Mesenchymal stem cell (in vitro differentiated cells and primary cell): ENCODE data around the gene MAN2B2.

Experiments
- DNase-seq: peaks from one replicate; pipeline ENCODE4 v3.0.0-alpha.2; 2013
- H2AFZ ChIP-seq: one replicate; pipeline ENCODE4 v1.6.1; 2013; ENCODE audit warnings: low read depth, mild to moderate bottlenecking, control low read depth, inconsistent platforms, low read length, moderate library complexity
- H2AK5ac ChIP-seq: 2 replicates; pipeline ENCODE4 v1.6.1; 2013; ENCODE audit warnings: low read length, moderate library complexity, mild to moderate bottlenecking, inconsistent platforms; ENCODE audit not compliant: severe bottlenecking
- H2BK120ac ChIP-seq: one replicate; pipeline ENCODE4 v1.6.1; 2013; ENCODE audit warnings: low read depth, mild to moderate bottlenecking, inconsistent platforms, low read length, moderate library complexity
- H2BK12ac ChIP-seq, 2 experiments: one replicate each; pipeline ENCODE4 v1.6.1; 2013; ENCODE audit warnings: inconsistent platforms in 2 of 2, low read length in 2 of 2, mild to moderate bottlenecking in 2 of 2, moderate library complexity in 2 of 2, control low read depth in 1 of 2
- H2BK15ac ChIP-seq: one replicate; pipeline ENCODE4 v1.6.1; 2013; ENCODE audit warnings: mild to moderate bottlenecking, low read depth, inconsistent platforms; ENCODE audit not compliant: poor library complexity, severe bottlenecking
- H2BK5ac ChIP-seq: 2 replicates; pipeline ENCODE4 v1.6.1; 2013; ENCODE audit warnings: low read depth, mild to moderate bottlenecking, low read length, control low read depth, inconsistent platforms; ENCODE audit not compliant: poor library complexity, severe bottlenecking
- H3K14ac ChIP-seq, 2 experiments: one replicate each; pipeline ENCODE4 v1.6.1; 2013; ENCODE audit warnings: inconsistent platforms in 2 of 2, low read length in 2 of 2, control low read depth in 1 of 2, mild to moderate bottlenecking in 1 of 2, moderate library complexity in 1 of 2
- H3K18ac ChIP-seq, 2 experiments: one replicate each; pipeline ENCODE4 v1.6.1; 2013; ENCODE audit warnings: inconsistent platforms in 2 of 2, low read length in 2 of 2, control low read depth in 1 of 2, low read depth in 1 of 2, mild to moderate bottlenecking in 1 of 2
- H3K23ac ChIP-seq, 2 experiments: one replicate each; pipeline ENCODE4 v1.6.1; 2013; ENCODE audit warnings: inconsistent platforms in 2 of 2, low read length in 2 of 2, mild to moderate bottlenecking in 2 of 2, moderate library complexity in 2 of 2, control low read depth in 1 of 2
- H3K27ac ChIP-seq: 2 replicates; pipeline ENCODE4 v1.5.1; 2013; ENCODE audit warnings: mild to moderate bottlenecking, moderate library complexity, low read length, control low read depth, inconsistent platforms; ENCODE audit not compliant: poor library complexity, severe bottlenecking
- H3K27me3 ChIP-seq, 2 experiments: 2 replicates each; pipeline versions ENCODE4 v1.6.1 to v1.7.0; 2013; ENCODE audit warnings: low read length in 2 of 2, mild to moderate bottlenecking in 2 of 2, moderate library complexity in 2 of 2, control low read depth in 1 of 2, inconsistent platforms in 1 of 2; ENCODE audit not compliant: control insufficient read depth in 1 of 2, insufficient read depth in 1 of 2
- H3K36me3 ChIP-seq, 2 experiments: 2 replicates each; pipeline versions ENCODE4 v1.6.1 to v1.7.0; 2013; ENCODE audit warnings: low read length in 2 of 2, control low read depth in 1 of 2, inconsistent platforms in 1 of 2, low read depth in 1 of 2, mild to moderate bottlenecking in 1 of 2; ENCODE audit not compliant: insufficient read depth in 2 of 2, control insufficient read depth in 1 of 2
- H3K4ac ChIP-seq, 2 experiments: one replicate each; pipeline ENCODE4 v1.6.1; 2013; ENCODE audit warnings: inconsistent platforms in 2 of 2, low read length in 2 of 2, mild to moderate bottlenecking in 2 of 2, moderate library complexity in 2 of 2, control low read depth in 1 of 2, low read depth in 1 of 2
- H3K4me1 ChIP-seq: 2 replicates; pipeline ENCODE4 v1.6.1; 2013; ENCODE audit warnings: low read depth, low read length, control low read depth; ENCODE audit not compliant: control insufficient read depth, insufficient read depth
- H3K4me2 ChIP-seq: 2 replicates; pipeline ENCODE4 v1.6.1; 2013; ENCODE audit warnings: low read length, mild to moderate bottlenecking, inconsistent platforms; ENCODE audit not compliant: poor library complexity, severe bottlenecking
- H3K4me3 ChIP-seq, 2 experiments: 2 replicates each; pipeline versions ENCODE4 v1.5.1 to v1.7.0; 2013; ENCODE audit warnings: low read length in 2 of 2, mild to moderate bottlenecking in 2 of 2, control low read depth in 1 of 2, low read depth in 1 of 2; ENCODE audit not compliant: insufficient read depth in 1 of 2
- H3K79me1 ChIP-seq: replicated peaks from 2 replicates; pipeline ENCODE4 v1.6.1; 2013; ENCODE audit warnings: mild to moderate bottlenecking, control low read depth, low read length, inconsistent platforms; ENCODE audit not compliant: poor library complexity, severe bottlenecking
- H3K9ac ChIP-seq: 2 replicates; pipeline ENCODE4 v1.7.0; 2013; ENCODE audit warnings: mild to moderate bottlenecking, low read length, moderate library complexity
- H3K9me3 ChIP-seq: 2 replicates; pipeline ENCODE4 v1.7.0; 2013; ENCODE audit warnings: mild to moderate bottlenecking, low read length; ENCODE audit not compliant: control insufficient read depth
- H4K8ac ChIP-seq: one replicate; pipeline ENCODE4 v1.6.1; 2013; ENCODE audit warnings: inconsistent platforms, mild to moderate bottlenecking, low read length, moderate library complexity
- H4K91ac ChIP-seq: one replicate; pipeline ENCODE4 v1.6.1; 2013; ENCODE audit warnings: mild to moderate bottlenecking, low read length, inconsistent platforms
- WGBS: methylation state at CpG from one replicate; pipeline ENCODE4 v1.1.7; 2013; ENCODE audit warnings: mixed read lengths; 5-methylcytosine and 5-hydroxymethylcytosine counted together

MAN2B2 gene

DNA sequence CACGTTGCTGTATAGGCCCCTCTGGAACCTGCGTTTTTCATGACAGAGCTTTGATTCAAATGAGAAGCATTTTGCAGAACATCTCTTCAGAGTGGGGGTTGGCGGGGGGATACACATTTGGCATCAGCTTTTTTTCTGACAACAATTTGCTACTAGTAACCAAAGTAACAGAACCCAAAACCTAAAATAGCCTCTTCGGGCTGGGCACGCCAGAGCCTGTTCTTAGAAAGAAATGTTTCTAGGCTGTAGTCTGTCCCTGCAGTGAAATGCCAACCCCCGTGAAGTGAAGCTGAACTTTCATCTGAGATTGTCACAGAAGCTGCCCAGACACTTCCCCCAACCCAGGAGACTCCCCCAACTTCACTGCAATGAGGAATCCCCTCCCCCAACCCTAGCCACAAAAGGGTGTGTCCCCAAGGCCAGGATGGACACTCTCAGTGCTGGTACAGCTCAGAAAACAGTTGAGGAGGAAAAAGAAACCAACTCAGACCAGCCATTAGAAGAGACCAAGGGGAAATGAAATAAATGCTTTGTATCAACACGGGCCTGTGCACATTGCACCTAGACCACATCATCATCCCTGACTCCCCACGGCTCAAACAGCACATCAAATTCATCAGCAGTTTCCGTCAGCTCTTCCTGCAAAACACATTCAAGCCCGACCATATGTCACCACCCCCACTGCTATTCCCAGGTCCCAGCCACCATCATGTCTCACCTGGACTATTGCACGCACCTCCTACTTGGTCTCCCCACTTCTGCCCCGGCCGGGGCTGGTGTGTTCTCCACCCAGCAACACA is 8.4 kb upstream of the MAN2B2 start:
- no peak for DNase-seq
- WGBS = 87% methylated on average over 13 of the region's 13 CpGs

DNA sequence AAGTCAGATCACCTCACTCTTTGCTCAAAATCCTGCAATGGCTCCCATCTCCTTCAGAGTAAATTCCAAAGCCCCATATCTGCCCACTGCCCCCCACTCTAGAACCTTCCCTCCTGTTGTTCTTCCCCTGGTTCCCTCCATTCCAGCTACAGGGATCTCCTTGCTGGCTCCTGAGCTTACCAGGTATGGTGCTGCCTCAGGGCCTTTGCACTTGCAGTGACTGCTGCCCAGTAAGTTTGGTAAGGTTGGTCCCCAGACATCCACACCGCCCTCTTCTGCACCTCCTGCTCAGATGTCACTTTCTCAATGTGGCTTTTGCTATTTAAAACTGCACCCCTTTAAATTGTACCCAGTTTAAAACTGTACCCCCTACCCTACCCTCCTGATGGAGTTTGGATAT is 7.8 kb upstream of the MAN2B2 start:
- Histone ChIP-seq H4K8ac (no peak overlapping the region), H3K79me1 (no peaks in the 10 kb centered on the region), H2AK5ac (no peak overlapping the region), H3K9ac (no peak overlapping the region), H3K36me3 (peaks cover 0 to 2% of the 10 kb centered on the region in 2 experiments), H2BK12ac (no peak overlapping the region), H2BK15ac (no peak overlapping the region), H3K14ac (no peak overlapping the region), H3K4me3 (no peak overlapping the region), H3K4me2 (no peak overlapping the region), H2AFZ (no peak overlapping the region), H3K4ac (no peak overlapping the region), H2BK5ac (no peak overlapping the region), H3K23ac (no peak overlapping the region), H4K91ac (no peak overlapping the region), H3K18ac (no peak overlapping the region), H3K27ac (no peak overlapping the region), H3K27me3 (peaks cover 26 to 56% of the 10 kb centered on the region in 2 experiments), H3K9me3 (peaks cover 8% of the 10 kb centered on the region), H3K4me1 (peaks cover 18% of the 10 kb centered on the region), H2BK120ac (no peak overlapping the region)
- 88% methylated on average over 1 of the region's 1 CpG for WGBS
- DNase-seq = no peak

More for the DNA sequence above, 8.4 kb upstream of the MAN2B2 start:
- Histone ChIP-seq H2AK5ac (no peak overlapping the region), H2BK15ac (no peak overlapping the region), H2BK12ac (no peak overlapping the region), H3K4ac (no peak overlapping the region), H3K79me1 (no peaks in the 10 kb centered on the region), H2BK120ac (no peak overlapping the region), H3K18ac (no peak overlapping the region), H4K91ac (no peak overlapping the region), H3K4me3 (no peak overlapping the region), H3K9ac (no peak overlapping the region), H2AFZ (no peak overlapping the region), H4K8ac (no peak overlapping the region), H3K4me1 (peaks cover 18% of the 10 kb centered on the region), H3K23ac (no peak overlapping the region), H3K9me3 (peaks cover 6% of the 10 kb centered on the region), H3K27me3 (peaks cover 33 to 57% of the 10 kb centered on the region in 2 experiments), H2BK5ac (no peak overlapping the region), H3K14ac (no peak overlapping the region), H3K36me3 (peaks cover 0 to 2% of the 10 kb centered on the region in 2 experiments), H3K27ac (no peak overlapping the region), H3K4me2 (no peak overlapping the region)

DNA sequence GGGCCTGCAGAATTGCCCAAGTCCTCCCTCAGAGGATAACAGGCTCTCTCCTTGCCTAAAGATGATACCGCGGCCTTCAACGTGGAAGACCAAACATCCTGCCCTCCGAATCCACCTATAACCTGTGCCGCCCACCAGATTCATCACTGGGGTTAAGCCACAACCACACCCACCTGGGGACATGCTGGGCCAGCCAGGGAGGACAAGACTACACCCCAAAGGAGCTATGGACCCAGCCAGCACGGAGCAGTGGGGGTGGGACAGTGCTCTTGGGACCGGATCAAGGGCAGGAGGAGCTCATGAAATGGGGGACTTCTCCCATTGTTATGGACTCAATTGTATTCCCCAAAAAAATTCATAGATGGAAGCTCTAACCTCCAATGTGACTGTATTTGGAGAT is 6.8 kb upstream of the MAN2B2 start:
- Histone ChIP-seq H3K27ac (no peak overlapping the region), H2BK12ac (no peak overlapping the region), H3K4me1 (peaks cover 15% of the 10 kb centered on the region), H4K8ac (no peak overlapping the region), H3K9ac (no peak overlapping the region), H3K36me3 (peaks cover 0 to 2% of the 10 kb centered on the region in 2 experiments), H3K14ac (no peak overlapping the region), H3K79me1 (no peaks in the 10 kb centered on the region), H2BK120ac (no peak overlapping the region), H2AFZ (no peak overlapping the region), H3K4me2 (no peak overlapping the region), H3K18ac (no peak overlapping the region), H3K9me3 (peaks cover 8% of the 10 kb centered on the region), H2BK15ac (no peak overlapping the region), H4K91ac (no peak overlapping the region), H3K27me3 (peaks cover 21 to 55% of the 10 kb centered on the region in 2 experiments), H2AK5ac (no peak overlapping the region), H3K23ac (no peak overlapping the region), H3K4ac (no peak overlapping the region), H2BK5ac (no peak overlapping the region), H3K4me3 (no peak overlapping the region)
- DNase-seq = no peak
- 90% methylated on average over 7 of the region's 7 CpGs for whole genome bisulfite sequencing

DNA sequence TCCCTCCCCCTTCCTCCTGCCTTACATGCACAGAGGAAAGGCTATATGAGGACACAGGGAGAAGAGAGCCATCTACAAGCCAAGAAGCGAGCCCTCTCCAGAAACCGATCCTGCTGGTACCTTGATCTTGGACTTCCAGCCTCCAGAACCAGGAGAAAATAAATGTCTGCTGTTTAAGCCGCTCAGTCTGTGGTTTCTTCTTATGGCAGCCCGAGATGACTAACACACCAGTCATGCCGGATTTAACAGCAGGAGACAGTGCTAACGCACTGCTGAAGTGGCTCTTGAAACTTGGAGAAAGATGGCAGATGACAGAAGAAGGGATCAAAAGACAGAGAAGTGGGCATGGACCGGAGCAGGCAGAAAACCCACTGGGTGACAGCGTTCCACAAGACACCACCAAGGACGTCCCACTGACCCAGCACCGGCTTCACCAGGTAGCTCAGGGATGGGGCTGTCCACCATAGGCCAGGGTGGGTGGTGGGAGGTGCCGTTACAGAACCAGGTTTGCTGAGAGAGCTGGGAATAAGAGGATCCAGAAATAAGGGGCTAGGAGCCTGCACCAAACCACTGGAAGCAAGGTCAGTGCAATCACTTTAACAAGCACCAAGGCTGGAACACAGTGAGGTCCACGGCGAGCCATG is 6.2 kb upstream of the MAN2B2 start:
- 56% methylated on average over 13 of the region's 13 CpGs for WGBS

More for the DNA sequence above, 6.2 kb upstream of the MAN2B2 start:
- no peak overlapping the region for H3K4me2 ChIP-seq
- peak; percentile 78 for DNase-seq
- H3K14ac ChIP-seq = no peak overlapping the region
- no peak overlapping the region for H2BK15ac ChIP-seq
- peaks cover 26 to 61% of the 10 kb centered on the region in 2 experiments for H3K27me3 ChIP-seq
- H3K36me3 ChIP-seq = peaks cover 0 to 2% of the 10 kb centered on the region in 2 experiments
- no peak overlapping the region for H4K8ac ChIP-seq
- H3K23ac ChIP-seq = no peak overlapping the region
- H3K79me1 ChIP-seq = no peaks in the 10 kb centered on the region
- H2BK120ac ChIP-seq = no peak overlapping the region
- H2BK12ac ChIP-seq = no peak overlapping the region
- no peak overlapping the region for H3K27ac ChIP-seq
- H2AFZ ChIP-seq = no peak overlapping the region
- H3K18ac ChIP-seq = no peak overlapping the region
- no peak overlapping the region for H2AK5ac ChIP-seq
- H3K4me3 ChIP-seq = no peak overlapping the region
- H2BK5ac ChIP-seq = no peak overlapping the region
- H3K9me3 ChIP-seq = peaks cover 8% of the 10 kb centered on the region
- H3K4me1 ChIP-seq = peaks cover 11% of the 10 kb centered on the region
- H4K91ac ChIP-seq = no peak overlapping the region
- H3K4ac ChIP-seq = no peak overlapping the region
- no peak overlapping the region for H3K9ac ChIP-seq
